Activated naive CD4-positive, alpha-beta T cell treated with anti-CD3 and anti-CD28 coated beads, Interleukin-2, amount 50 U/mL, for 24 hours (primary cell): ENCODE results near the gene SLC12A4.

Source experiments
- H3K27ac Mint-ChIP-seq: one replicate; pipeline ENCODE4 v1.8.0; 2021; ENCODE audit warnings: mild to moderate bottlenecking, mixed read lengths
- H3K27me3 Mint-ChIP-seq: one replicate; pipeline ENCODE4 v1.8.0; 2021; ENCODE audit warnings: mixed read lengths
- H3K36me3 Mint-ChIP-seq: one replicate; pipeline ENCODE4 v1.8.0; 2021; ENCODE audit warnings: mixed read lengths
- H3K4me1 Mint-ChIP-seq: one replicate; pipeline ENCODE4 v1.8.0; 2021; ENCODE audit warnings: mixed read lengths
- H3K4me3 Mint-ChIP-seq: one replicate; pipeline ENCODE4 v1.8.0; 2021; ENCODE audit warnings: mild to moderate bottlenecking, mixed read lengths
- H3K9me3 Mint-ChIP-seq: one replicate; pipeline ENCODE4 v1.8.0; 2021; ENCODE audit warnings: mixed read lengths

SLC12A4 gene

GRCh38 chr16:67930678-67931211 is 37.7 kb downstream of the SLC12A4 start:
- Mint-ChIP-seq H3K27ac (no peak overlapping the region), H3K4me1 (peaks cover 27% of the 10 kb centered on the region), H3K36me3 (peaks cover 6% of the 10 kb centered on the region), H3K9me3 (no peaks in the 10 kb centered on the region), H3K4me3 (no peak overlapping the region), H3K27me3 (no peaks in the 10 kb centered on the region)

- Mint-ChIP-seq H3K27ac (no peak overlapping the region), H3K27me3 (no peaks in the 10 kb centered on the region), H3K36me3 (peaks cover 4% of the 10 kb centered on the region), H3K4me3 (no peak overlapping the region), H3K4me1 (peaks cover 22% of the 10 kb centered on the region), H3K9me3 (no peaks in the 10 kb centered on the region)
These were observed 38.2 kb downstream of the SLC12A4 start for GRCh38 chr16:67930191-67930590.

GRCh38 chr16:67928561-67929364 is 39.7 kb downstream of the SLC12A4 start:
- Mint-ChIP-seq H3K9me3 (no peaks in the 10 kb centered on the region), H3K4me1 (peaks cover 9% of the 10 kb centered on the region), H3K27ac (no peak overlapping the region), H3K27me3 (no peaks in the 10 kb centered on the region), H3K4me3 (no peak overlapping the region), H3K36me3 (peaks cover 1% of the 10 kb centered on the region)

- H3K27me3 Mint-ChIP-seq = no peaks in the 10 kb centered on the region
- no peak overlapping the region for H3K4me3 Mint-ChIP-seq
- no peaks in the 10 kb centered on the region for H3K36me3 Mint-ChIP-seq
- no peak overlapping the region for H3K27ac Mint-ChIP-seq
- H3K9me3 Mint-ChIP-seq = no peaks in the 10 kb centered on the region
- H3K4me1 Mint-ChIP-seq = peaks cover 9% of the 10 kb centered on the region
These were observed 40.3 kb downstream of the SLC12A4 start for GRCh38 chr16:67928147-67928546.

GRCh38 chr16:67927131-67927941 is 41.1 kb downstream of the SLC12A4 start:
- Mint-ChIP-seq H3K4me1 (peaks cover 11% of the 10 kb centered on the region), H3K36me3 (no peaks in the 10 kb centered on the region), H3K9me3 (no peaks in the 10 kb centered on the region), H3K4me3 (no peak overlapping the region), H3K27ac (no peak overlapping the region), H3K27me3 (no peaks in the 10 kb centered on the region)

- H3K27me3 Mint-ChIP-seq = no peaks in the 10 kb centered on the region
- H3K36me3 Mint-ChIP-seq = no peaks in the 10 kb centered on the region
- H3K4me1 Mint-ChIP-seq = peaks cover 19% of the 10 kb centered on the region
- H3K27ac Mint-ChIP-seq = peak overlapping the region; percentile 51
- H3K9me3 Mint-ChIP-seq = no peaks in the 10 kb centered on the region
- H3K4me3 Mint-ChIP-seq = no peak overlapping the region
These were observed 42.2 kb downstream of the SLC12A4 start for GRCh38 chr16:67926181-67926750.

GRCh38 chr16:67924140-67924906 is 44.1 kb downstream of the SLC12A4 start:
- H3K27ac Mint-ChIP-seq = peak overlapping the region; percentile 62

GRCh38 chr16:67923414-67924116 is 44.9 kb downstream of the SLC12A4 start:
- Mint-ChIP-seq H3K27me3 (no peaks in the 10 kb centered on the region), H3K36me3 (no peaks in the 10 kb centered on the region)

More at GRCh38 chr16:67924140-67924906, 44.1 kb downstream of the SLC12A4 start:
- H3K4me1 Mint-ChIP-seq = peaks cover 19% of the 10 kb centered on the region
- H3K27me3 Mint-ChIP-seq = no peaks in the 10 kb centered on the region
- no peak overlapping the region for H3K4me3 Mint-ChIP-seq
- H3K36me3 Mint-ChIP-seq = no peaks in the 10 kb centered on the region
- H3K9me3 Mint-ChIP-seq = no peaks in the 10 kb centered on the region

GRCh38 chr16:67922740-67923139 is 45.7 kb downstream of the SLC12A4 start:
- Mint-ChIP-seq H3K4me3 (no peak overlapping the region), H3K9me3 (no peaks in the 10 kb centered on the region), H3K27ac (peak overlapping the region; percentile 68), H3K4me1 (peaks cover 17% of the 10 kb centered on the region), H3K36me3 (no peaks in the 10 kb centered on the region), H3K27me3 (no peaks in the 10 kb centered on the region)

More at GRCh38 chr16:67923414-67924116, 44.9 kb downstream of the SLC12A4 start:
- H3K9me3 Mint-ChIP-seq = no peaks in the 10 kb centered on the region
- peaks cover 18% of the 10 kb centered on the region for H3K4me1 Mint-ChIP-seq
- no peak overlapping the region for H3K27ac Mint-ChIP-seq
- no peak overlapping the region for H3K4me3 Mint-ChIP-seq

- H3K9me3 Mint-ChIP-seq = no peaks in the 10 kb centered on the region
- H3K27ac Mint-ChIP-seq = peak overlapping the region; percentile 55
- H3K36me3 Mint-ChIP-seq = no peaks in the 10 kb centered on the region
- H3K4me1 Mint-ChIP-seq = peaks cover 22% of the 10 kb centered on the region
- no peak overlapping the region for H3K4me3 Mint-ChIP-seq
- H3K27me3 Mint-ChIP-seq = no peaks in the 10 kb centered on the region
These were observed 46.2 kb downstream of the SLC12A4 start for GRCh38 chr16:67922221-67922620.

- Mint-ChIP-seq H3K4me1 (peaks cover 44% of the 10 kb centered on the region), H3K27me3 (no peaks in the 10 kb centered on the region), H3K9me3 (no peaks in the 10 kb centered on the region), H3K27ac (peak overlapping the region; percentile 82), H3K36me3 (peaks cover 2% of the 10 kb centered on the region), H3K4me3 (no peak overlapping the region)
These were observed 48.7 kb downstream of the SLC12A4 start for GRCh38 chr16:67919622-67920221.

GRCh38 chr16:67917852-67918236 is 50.6 kb downstream of the SLC12A4 start:
- H3K9me3 Mint-ChIP-seq = no peaks in the 10 kb centered on the region
- peaks cover 48% of the 10 kb centered on the region for H3K4me1 Mint-ChIP-seq
- H3K27ac Mint-ChIP-seq = peak overlapping the region; percentile 52
- H3K4me3 Mint-ChIP-seq = peak overlapping the region; percentile 20
- no peaks in the 10 kb centered on the region for H3K27me3 Mint-ChIP-seq
- peaks cover 2% of the 10 kb centered on the region for H3K36me3 Mint-ChIP-seq

GRCh38 chr16:67917140-67917851 is 51.1 kb downstream of the SLC12A4 start:
- peaks cover 46% of the 10 kb centered on the region for H3K4me1 Mint-ChIP-seq
- H3K9me3 Mint-ChIP-seq = no peaks in the 10 kb centered on the region
- H3K4me3 Mint-ChIP-seq = peak overlapping the region; percentile 20
- H3K36me3 Mint-ChIP-seq = peaks cover 2% of the 10 kb centered on the region
- no peaks in the 10 kb centered on the region for H3K27me3 Mint-ChIP-seq
- peak overlapping the region; percentile 52 for H3K27ac Mint-ChIP-seq
